AG04449 (cell line): ENCODE measurements around the gene MITD1.

Source experiments
- CTCF ChIA-PET: fragments of 350-600 bp; formaldehyde crosslinking; extraction: SDS; loops from one replicate; lab custom pipeline; 2021; ENCODE audit warnings: antibody characterized with exemption; lab: Yijun Ruan, JAX
- POLR2A ChIA-PET: fragments of 400-600, 350-600 bp; formaldehyde crosslinking; extraction: SDS; loops from one replicate; lab custom pipeline; 2020; ENCODE audit warnings: antibody characterized with exemption, inconsistent platforms; lab: Yijun Ruan, JAX
- DNase-seq: peaks from one replicate; pipeline ENCODE4 v3.0.0-alpha.2; 2010; ENCODE audit warnings: low read depth, low spot score
- H3K4me3 ChIP-seq: 2 replicates; pipeline ENCODE4 v1.5.1; 2011; ENCODE audit warnings: low read depth, mild to moderate bottlenecking, control low read depth, low read length
- CTCF ChIP-seq: IDR thresholded peaks from one replicate; pipeline ENCODE4 v1.5.1; 2011; ENCODE audit warnings: mild to moderate bottlenecking, moderate library complexity, low read length, control low read depth, inconsistent platforms; ENCODE audit not compliant: insufficient read depth; ENCODE audit errors: missing control alignments

MITD1 gene

DNA sequence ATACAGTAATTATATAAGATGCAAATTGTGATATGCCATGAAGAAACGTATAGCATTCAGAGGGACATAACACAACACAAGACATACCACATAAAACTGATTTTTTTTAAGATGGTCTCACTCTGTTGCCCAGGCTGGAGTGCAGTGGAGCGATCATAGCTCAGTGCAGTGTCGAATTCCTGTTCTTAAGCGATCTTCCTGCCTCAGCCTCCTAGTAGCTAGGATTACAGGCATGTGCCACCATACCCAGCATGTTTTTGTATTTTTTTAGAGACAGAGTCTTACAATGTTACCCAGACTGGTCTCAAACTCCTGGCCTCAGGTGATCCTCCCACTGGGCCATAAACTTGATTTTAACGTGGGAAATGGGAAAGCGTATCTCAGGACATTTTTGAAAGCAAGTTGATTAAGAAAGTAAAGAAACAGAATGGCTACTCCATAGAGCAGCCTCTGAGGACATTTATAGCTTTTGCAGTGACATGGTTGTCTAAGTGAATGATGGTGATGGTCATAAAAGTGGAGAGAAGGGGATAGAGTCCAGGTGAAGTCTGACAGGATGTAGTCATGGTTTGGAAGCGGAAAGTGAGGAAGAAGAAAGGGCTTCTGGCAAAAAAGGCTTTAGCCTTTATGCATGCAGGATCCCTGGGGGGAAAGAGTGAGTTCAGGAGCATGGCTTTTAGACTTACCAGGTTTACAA, 28.5 kb downstream of the MITD1 start:
- POLR2A ChIA-PET = no interaction called here
- TF ChIP-seq CTCF = no peak
- no peak for DNase-seq
- H3K4me3 ChIP-seq = no peak overlapping the region
- CTCF ChIA-PET = interaction anchor here (2.7 kb wide), 1 partner anchor 11 kb away, joined by 8 read pairs; the partner anchor contains the start of gene C2orf15

GRCh38 chr2:99150706-99151105, 30.2 kb downstream of the MITD1 start:
- no peak for DNase-seq
- H3K4me3 ChIP-seq = no peak overlapping the region
- no peak for TF ChIP-seq CTCF
- CTCF ChIA-PET = interaction anchor here (0.7 to 0.9 kb wide), 2 partner anchors 10 to 1097 kb away, joined by 3 to 4 read pairs; partner anchors contain the start of gene C2orf15
- POLR2A ChIA-PET = no interaction called here

- POLR2A ChIA-PET = interaction anchor here (1.1 kb wide), 1 partner anchor 39 kb away, joined by 3 read pairs; no protein-coding TSS in a partner anchor
- CTCF ChIA-PET = interaction anchor here (1.0 to 1.9 kb wide), 3 partner anchors 9 to 11 kb away, joined by 3 to 8 read pairs (median 4); no protein-coding TSS in a partner anchor
- DNase-seq = peak; percentile 14
- no peak for TF ChIP-seq CTCF
- peak within 1 kb of the TSS; percentile 87 for H3K4me3 ChIP-seq
Observed at GRCh38 chr2:99141110-99142108, 39.4 kb downstream of the MITD1 start, which contains the start of gene C2orf15. C2orf15 (plus strand) TSS chr2:99141707; CDS start chr2:99150559, 8,852 bp downstream.

DNA sequence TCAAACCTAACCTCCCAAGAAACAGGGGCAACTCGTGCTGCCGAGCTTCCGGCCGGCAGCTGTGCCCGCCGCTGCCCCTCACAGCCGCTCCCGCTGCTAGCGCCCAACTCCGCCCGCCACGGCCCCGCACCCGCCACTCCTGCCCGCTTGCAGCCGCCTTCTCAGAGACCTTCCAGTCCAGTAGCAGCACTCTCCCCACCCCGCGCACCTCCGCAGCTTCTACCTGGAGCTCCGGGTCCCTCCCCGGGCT, 40.1 kb downstream of the MITD1 start:
- peak overlapping the region; percentile 87 for H3K4me3 ChIP-seq
- no peak for TF ChIP-seq CTCF
- ChIA-PET POLR2A (interaction anchor here (0.7 to 1.1 kb wide), 2 partner anchors 40 to 532 kb away, joined by 3 read pairs; no protein-coding TSS in a partner anchor), CTCF (interaction anchor here (0.9 to 1.9 kb wide), 3 partner anchors 9 to 491 kb away, joined by 3 to 8 read pairs (median 4); no protein-coding TSS in a partner anchor)
- DNase-seq = no peak

GRCh38 chr2:99140056-99140859, 40.6 kb downstream of the MITD1 start:
- POLR2A ChIA-PET = interaction anchor here (0.7 to 1.1 kb wide), 2 partner anchors 40 to 531 kb away, joined by 3 read pairs; no protein-coding TSS in a partner anchor
- no peak for DNase-seq

More at GRCh38 chr2:99140056-99140859, 40.6 kb downstream of the MITD1 start:
- TF ChIP-seq CTCF = no peak
- CTCF ChIA-PET = interaction anchor here (0.9 to 1.9 kb wide), 2 partner anchors 10 to 491 kb away, joined by 3 to 4 read pairs; no protein-coding TSS in a partner anchor
- peak overlapping the region; percentile 87 for H3K4me3 ChIP-seq
